SU-DHL-6 (cell line): ENCODE data around the gene RAD9A.

ENCODE experiments used
- CTCF ChIP-seq: fragments of 200-600 bp; sonication (generic); IDR thresholded peaks from one replicate; pipeline ENCODE4 v1.5.1; 2017; ENCODE audit warnings: antibody characterized with exemption, mild to moderate bottlenecking, low read length, moderate library complexity; ENCODE audit not compliant: insufficient read depth, poor library complexity, severe bottlenecking
- EZH2phosphoT487 ChIP-seq: fragments of 200-600 bp; sonication (generic), shearing (Covaris generic); conservative IDR thresholded peaks from 2 replicates; pipeline ENCODE4 v1.6.1; 2018; ENCODE audit warnings: mild to moderate bottlenecking, antibody characterized with exemption, low read length, moderate library complexity, mixed read lengths

GRCh38 chr11:67420646-67421429 lies 29.1 kb downstream of the RAD9A start:
- TF ChIP-seq CTCF (no peak), EZH2phosphoT487 (no peak)
